ENCODE results near the gene PRCC. TPM values are rescaled to one million over a fixed set of nuclear protein-coding genes. Genes with fewer than 3 reads are reported as not detected.

Gene PRCC
- total RNA-seq, 1 donor from 2014 or later = 110 TPM

- Mint-ChIP-seq H3K27me3 (ENCODE audit: low read depth) (no peaks in the 10 kb centered on the region), H3K27ac (peak overlapping the region; percentile 78), H3K9me3 (no peaks in the 10 kb centered on the region), H3K4me1 (ENCODE audit: low read depth) (peaks cover 54% of the 10 kb centered on the region), H3K4me3 (ENCODE audit: low read depth) (peak overlapping the region; percentile 28), H3K36me3 (ENCODE audit: low read depth) (peaks cover 79% of the 10 kb centered on the region)
- intact Hi-C loops (cut with micrococcal nuclease) = no loop called here
- DNase-seq (ENCODE audit: low spot score) = peak; percentile 36
Observed at GRCh38 chr1:156807627-156808026, 40.3 kb downstream of the PRCC start.

- Mint-ChIP-seq H3K4me3 (ENCODE audit: low read depth) (peak overlapping the region; percentile 28), H3K27ac (peak overlapping the region; percentile 78), H3K36me3 (ENCODE audit: low read depth) (peaks cover 87% of the 10 kb centered on the region), H3K9me3 (no peaks in the 10 kb centered on the region), H3K4me1 (ENCODE audit: low read depth) (peaks cover 57% of the 10 kb centered on the region), H3K27me3 (ENCODE audit: low read depth) (no peaks in the 10 kb centered on the region)
- DNase-seq (ENCODE audit: low spot score) = no peak
- intact Hi-C loops (cut with micrococcal nuclease) = no loop called here
Observed at GRCh38 chr1:156808186-156809030, 41.1 kb downstream of the PRCC start.

DNA sequence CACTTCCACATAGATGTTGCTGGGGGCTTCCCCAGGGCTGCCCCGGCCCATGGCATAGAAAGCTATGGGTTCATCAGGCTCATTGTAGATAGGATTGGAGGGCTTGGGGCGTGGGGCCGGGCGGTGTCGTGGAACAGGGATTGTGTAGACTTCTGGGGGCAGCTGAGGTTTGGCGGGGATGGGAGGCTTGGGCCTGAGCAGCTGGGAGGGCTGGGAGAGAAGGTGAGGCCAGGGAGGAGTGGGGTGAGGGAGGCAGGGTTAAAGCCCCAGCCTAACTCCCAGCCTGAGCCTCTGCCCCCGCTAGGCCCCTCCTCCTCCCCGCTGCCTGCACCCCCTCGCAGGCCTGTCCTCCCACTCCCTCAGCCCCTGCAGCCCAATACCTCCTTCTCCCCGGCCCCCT is 41.9 kb downstream of the PRCC start:
- H3K27me3 Mint-ChIP-seq (ENCODE audit: low read depth) = no peaks in the 10 kb centered on the region
- no peaks in the 10 kb centered on the region for H3K9me3 Mint-ChIP-seq
- peaks cover 93% of the 10 kb centered on the region for H3K36me3 Mint-ChIP-seq (ENCODE audit: low read depth)
- intact Hi-C loops (cut with micrococcal nuclease) = no loop called here
- H3K4me1 Mint-ChIP-seq (ENCODE audit: low read depth) = peaks cover 58% of the 10 kb centered on the region
- H3K4me3 Mint-ChIP-seq (ENCODE audit: low read depth) = no peak overlapping the region
- peak overlapping the region; percentile 25 for H3K27ac Mint-ChIP-seq
- DNase-seq (ENCODE audit: low spot score) = no peak

GRCh38 chr1:156809711-156810366 is 42.5 kb downstream of the PRCC start:
- peaks cover 93% of the 10 kb centered on the region for H3K36me3 Mint-ChIP-seq (ENCODE audit: low read depth)
- no peak overlapping the region for H3K4me3 Mint-ChIP-seq (ENCODE audit: low read depth)
- H3K9me3 Mint-ChIP-seq = no peaks in the 10 kb centered on the region
- intact Hi-C loops (cut with micrococcal nuclease) = no loop called here
- peaks cover 60% of the 10 kb centered on the region for H3K4me1 Mint-ChIP-seq (ENCODE audit: low read depth)
- DNase-seq (ENCODE audit: low spot score) = no peak
- H3K27me3 Mint-ChIP-seq (ENCODE audit: low read depth) = no peaks in the 10 kb centered on the region
- H3K27ac Mint-ChIP-seq = peak overlapping the region; percentile 53

- intact Hi-C loops (cut with micrococcal nuclease) = no loop called here
- Mint-ChIP-seq H3K27ac (peak overlapping the region; percentile 28), H3K9me3 (no peaks in the 10 kb centered on the region), H3K27me3 (ENCODE audit: low read depth) (no peaks in the 10 kb centered on the region), H3K4me3 (ENCODE audit: low read depth) (peak overlapping the region; percentile 88), H3K36me3 (ENCODE audit: low read depth) (peaks cover 98% of the 10 kb centered on the region), H3K4me1 (ENCODE audit: low read depth) (peaks cover 60% of the 10 kb centered on the region)
- DNase-seq (ENCODE audit: low spot score) = no peak
Observed at GRCh38 chr1:156811168-156811567, 43.8 kb downstream of the PRCC start.

- no peaks in the 10 kb centered on the region for H3K27me3 Mint-ChIP-seq (ENCODE audit: low read depth)
- H3K9me3 Mint-ChIP-seq = no peaks in the 10 kb centered on the region
- H3K4me3 Mint-ChIP-seq (ENCODE audit: low read depth) = peak overlapping the region; percentile 88
- peak overlapping the region; percentile 28 for H3K27ac Mint-ChIP-seq
- H3K4me1 Mint-ChIP-seq (ENCODE audit: low read depth) = peaks cover 57% of the 10 kb centered on the region
- DNase-seq (ENCODE audit: low spot score) = no peak
- intact Hi-C loops (cut with micrococcal nuclease) = no loop called here
- H3K36me3 Mint-ChIP-seq (ENCODE audit: low read depth) = peaks cover 91% of the 10 kb centered on the region
Observed at GRCh38 chr1:156812293-156812990, 45.1 kb downstream of the PRCC start.

- Mint-ChIP-seq H3K27me3 (ENCODE audit: low read depth) (no peaks in the 10 kb centered on the region), H3K9me3 (no peaks in the 10 kb centered on the region), H3K4me3 (ENCODE audit: low read depth) (peak overlapping the region; percentile 88), H3K36me3 (ENCODE audit: low read depth) (peaks cover 82% of the 10 kb centered on the region), H3K27ac (peak overlapping the region; percentile 50), H3K4me1 (ENCODE audit: low read depth) (peaks cover 52% of the 10 kb centered on the region)
- intact Hi-C loops (cut with micrococcal nuclease) = no loop called here
- no peak for DNase-seq (ENCODE audit: low spot score)
Observed at GRCh38 chr1:156813298-156813697, 46.0 kb downstream of the PRCC start.

GRCh38 chr1:156813750-156814570 is 46.6 kb downstream of the PRCC start:
- peak overlapping the region; percentile 100 for H3K27ac Mint-ChIP-seq
- DNase-seq (ENCODE audit: low spot score) = peak; percentile 64
- H3K4me1 Mint-ChIP-seq (ENCODE audit: low read depth) = peaks cover 48% of the 10 kb centered on the region
- H3K9me3 Mint-ChIP-seq = no peaks in the 10 kb centered on the region
- H3K27me3 Mint-ChIP-seq (ENCODE audit: low read depth) = no peaks in the 10 kb centered on the region
- peaks cover 76% of the 10 kb centered on the region for H3K36me3 Mint-ChIP-seq (ENCODE audit: low read depth)
- peak overlapping the region; percentile 88 for H3K4me3 Mint-ChIP-seq (ENCODE audit: low read depth)
- intact Hi-C loops (cut with micrococcal nuclease) = no loop called here

DNA sequence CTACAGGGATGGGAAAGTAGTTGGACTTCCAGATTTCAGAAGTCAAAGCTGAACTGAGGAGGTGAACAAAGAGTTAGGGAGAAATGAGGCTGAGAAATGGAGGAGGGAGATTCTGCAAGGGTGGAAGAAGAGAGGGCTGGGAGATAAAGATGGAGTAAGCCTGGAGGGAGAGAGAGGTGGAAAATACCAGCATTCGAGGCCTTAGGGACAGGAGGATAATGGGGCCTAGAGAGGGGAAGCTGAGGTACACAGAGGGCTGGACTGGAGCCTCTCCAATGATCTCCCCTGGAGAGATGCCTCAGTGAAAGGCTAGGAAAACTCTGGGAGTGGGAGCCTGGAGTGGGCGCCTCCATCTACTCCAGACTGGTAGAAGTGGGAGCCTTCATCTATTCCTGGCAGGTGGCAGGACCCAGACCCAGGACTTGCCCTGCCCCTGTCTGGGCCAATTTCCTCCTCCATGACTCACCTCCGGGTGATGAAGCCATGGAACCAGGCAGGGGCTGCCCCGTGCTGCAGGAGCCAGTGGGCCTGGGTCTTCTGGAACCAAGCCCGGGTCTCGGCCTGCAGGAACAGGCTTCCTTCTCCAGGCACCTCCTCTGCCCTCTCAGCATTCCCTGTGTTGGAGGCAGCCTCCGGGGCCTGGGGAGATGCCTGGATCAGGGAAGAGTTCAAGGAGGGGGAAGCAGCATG is 47.4 kb downstream of the PRCC start:
- H3K36me3 Mint-ChIP-seq (ENCODE audit: low read depth) = peaks cover 68% of the 10 kb centered on the region

GRCh38 chr1:156815307-156815826 is 48.0 kb downstream of the PRCC start:
- Mint-ChIP-seq H3K9me3 (no peaks in the 10 kb centered on the region), H3K27me3 (ENCODE audit: low read depth) (no peaks in the 10 kb centered on the region), H3K4me3 (ENCODE audit: low read depth) (peak overlapping the region; percentile 88), H3K36me3 (ENCODE audit: low read depth) (peaks cover 62% of the 10 kb centered on the region), H3K4me1 (ENCODE audit: low read depth) (peaks cover 45% of the 10 kb centered on the region), H3K27ac (peak overlapping the region; percentile 100)
- no peak for DNase-seq (ENCODE audit: low spot score)
- intact Hi-C loops (cut with micrococcal nuclease) = no loop called here

More for the DNA sequence above, 47.4 kb downstream of the PRCC start:
- intact Hi-C loops (cut with micrococcal nuclease) = no loop called here
- no peaks in the 10 kb centered on the region for H3K9me3 Mint-ChIP-seq
- no peaks in the 10 kb centered on the region for H3K27me3 Mint-ChIP-seq (ENCODE audit: low read depth)
- peak overlapping the region; percentile 100 for H3K27ac Mint-ChIP-seq
- DNase-seq (ENCODE audit: low spot score) = no peak
- peaks cover 44% of the 10 kb centered on the region for H3K4me1 Mint-ChIP-seq (ENCODE audit: low read depth)
- H3K4me3 Mint-ChIP-seq (ENCODE audit: low read depth) = peak overlapping the region; percentile 88

- intact Hi-C loops (cut with micrococcal nuclease) = loop anchor here (1.0 to 2.0 kb wide), 4 partner anchors 20 to 87 kb away; partner anchors contain the start of genes ISG20L2, METTL25B and PRCC
- Mint-ChIP-seq H3K27me3 (ENCODE audit: low read depth) (no peaks in the 10 kb centered on the region), H3K4me1 (ENCODE audit: low read depth) (peaks cover 48% of the 10 kb centered on the region), H3K36me3 (ENCODE audit: low read depth) (peaks cover 61% of the 10 kb centered on the region), H3K27ac (peak overlapping the region; percentile 100), H3K4me3 (ENCODE audit: low read depth) (peak overlapping the region; percentile 88), H3K9me3 (peaks cover 6% of the 10 kb centered on the region)
- no peak for DNase-seq (ENCODE audit: low spot score)
Observed at GRCh38 chr1:156815961-156816422, 48.7 kb downstream of the PRCC start.
